HL-60 (cell line): ENCODE data around the gene DCAF17.
A peak's percentile ranks its signal among the peaks of the same experiment; 100 is the strongest.

ENCODE experiments used
- DNase-seq, 2 experiments: peaks; one replicate each; pipeline ENCODE4 v3.0.0-alpha.2; 2010 to 2020; ENCODE audit warnings: low read depth in 1 of 2, low spot score in 1 of 2
- H3K27ac ChIP-seq: fragments of 250-450 bp; sonication (Bioruptor Pico); replicated peaks from 2 replicates; pipeline ENCODE4 v1.5.1; 2020; ENCODE audit warnings: mild to moderate bottlenecking, moderate library complexity
- H3K27me3 ChIP-seq: fragments of 250-450 bp; sonication (Bioruptor Pico); 2 replicates; pipeline ENCODE4 v1.5.1; 2021; ENCODE audit warnings: mild to moderate bottlenecking, moderate library complexity; ENCODE audit not compliant: insufficient read depth, poor library complexity, severe bottlenecking
- H3K4me3 ChIP-seq: replicated peaks from 2 replicates; pipeline ENCODE4 v1.5.1; 2011; ENCODE audit warnings: mild to moderate bottlenecking, control low read depth, low read length; ENCODE audit not compliant: insufficient read depth
- CTCF ChIP-seq: IDR thresholded peaks from one replicate; pipeline ENCODE4 v1.5.1; 2011; ENCODE audit warnings: low read length, control low read depth, inconsistent platforms; ENCODE audit not compliant: insufficient read depth
- GABPA ChIP-seq: IDR thresholded peaks from 2 replicates; pipeline ENCODE4 v1.6.1; 2012; ENCODE audit warnings: low read depth
- POLR2AphosphoS5 ChIP-seq: IDR thresholded peaks from 2 replicates; pipeline ENCODE4 v1.6.1; 2012; ENCODE audit warnings: low read depth
- REST ChIP-seq: IDR thresholded peaks from 2 replicates; pipeline ENCODE4 v1.6.1; 2012; ENCODE audit warnings: low read depth; ENCODE audit not compliant: insufficient replicate concordance
- SPI1 ChIP-seq: IDR thresholded peaks from 2 replicates; pipeline ENCODE4 v1.6.1; 2012; ENCODE audit warnings: low read depth, mild to moderate bottlenecking, borderline replicate concordance

The DCAF17 gene

GRCh38 chr2:171389325-171389724, 44.7 kb upstream of the DCAF17 start:
- Histone ChIP-seq H3K27ac (no peak overlapping the region), H3K27me3 (no peaks in the 10 kb centered on the region), H3K4me3 (no peak overlapping the region)
- no peak for TF ChIP-seq POLR2AphosphoS5
- no peak for TF ChIP-seq SPI1
- no peak for TF ChIP-seq REST
- TF ChIP-seq CTCF: no peak
- TF ChIP-seq GABPA: no peak
- no peak for DNase-seq

GRCh38 chr2:171389780-171390179, 44.2 kb upstream of the DCAF17 start:
- H3K27me3 ChIP-seq: no peaks in the 10 kb centered on the region
- H3K27ac ChIP-seq: no peak overlapping the region
- no peak for DNase-seq
- H3K4me3 ChIP-seq: no peak overlapping the region
- TF ChIP-seq SPI1: peak; percentile 36; the same call in 1 of the 2 replicates
- no peak for TF ChIP-seq POLR2AphosphoS5
- TF ChIP-seq GABPA: no peak
- TF ChIP-seq REST: no peak
- no peak for TF ChIP-seq CTCF

GRCh38 chr2:171390941-171391516, 43.0 kb upstream of the DCAF17 start:
- Histone ChIP-seq H3K27ac (no peak overlapping the region), H3K4me3 (no peak overlapping the region), H3K27me3 (no peaks in the 10 kb centered on the region)
- no peak for DNase-seq
- TF ChIP-seq POLR2AphosphoS5 (no peak), CTCF (no peak), GABPA (no peak), REST (no peak), SPI1 (no peak)
